Activated CD4-positive, alpha-beta T cell treated with anti-CD3 and anti-CD28 coated beads, Interleukin-2, amount 10 ng/mL, durations not matched to agents 24 days and 14 days (primary cell): ENCODE data around the gene FTCD. TPM values are rescaled to one million over a fixed set of nuclear protein-coding genes. Genes with fewer than 3 reads are reported as not detected.
"Not testable (repeated sequence)": the region's sequence is repeated elsewhere in the genome, so short reads cannot be mapped to it uniquely, and the experiment has no call there.

Experiments used
- DNase-seq: peaks from one replicate; pipeline ENCODE4 v3.0.0; 2022
- H3K27ac Mint-ChIP-seq: one replicate; pipeline ENCODE4 v1.8.0; 2022; ENCODE audit warnings: mild to moderate bottlenecking, mixed read lengths
- H3K27me3 Mint-ChIP-seq: one replicate; pipeline ENCODE4 v1.8.0; 2022; ENCODE audit warnings: mixed read lengths
- H3K36me3 Mint-ChIP-seq: one replicate; pipeline ENCODE4 v1.8.0; 2022; ENCODE audit warnings: low read depth, mild to moderate bottlenecking, mixed read lengths
- H3K4me1 Mint-ChIP-seq: one replicate; pipeline ENCODE4 v1.8.0; 2021; ENCODE audit warnings: mixed read lengths
- H3K4me3 Mint-ChIP-seq: one replicate; pipeline ENCODE4 v1.8.0; 2022; ENCODE audit warnings: mild to moderate bottlenecking, moderate library complexity, mixed read lengths
- H3K9me3 Mint-ChIP-seq: one replicate; pipeline ENCODE4 v1.8.0; 2021; ENCODE audit warnings: mixed read lengths
- intact Hi-C: fragments of 100-400 bp; cut with micrococcal nuclease; formaldehyde crosslinking; loops from one replicate; pipeline ENCODE4 v1.15.1; 2023
- total RNA-seq: library from RNA; stranded (reverse); gene quantifications from 2 replicates; pipeline ENCODE4 v1.2.3, GENCODE V29; 2022

FTCD gene, protein sequence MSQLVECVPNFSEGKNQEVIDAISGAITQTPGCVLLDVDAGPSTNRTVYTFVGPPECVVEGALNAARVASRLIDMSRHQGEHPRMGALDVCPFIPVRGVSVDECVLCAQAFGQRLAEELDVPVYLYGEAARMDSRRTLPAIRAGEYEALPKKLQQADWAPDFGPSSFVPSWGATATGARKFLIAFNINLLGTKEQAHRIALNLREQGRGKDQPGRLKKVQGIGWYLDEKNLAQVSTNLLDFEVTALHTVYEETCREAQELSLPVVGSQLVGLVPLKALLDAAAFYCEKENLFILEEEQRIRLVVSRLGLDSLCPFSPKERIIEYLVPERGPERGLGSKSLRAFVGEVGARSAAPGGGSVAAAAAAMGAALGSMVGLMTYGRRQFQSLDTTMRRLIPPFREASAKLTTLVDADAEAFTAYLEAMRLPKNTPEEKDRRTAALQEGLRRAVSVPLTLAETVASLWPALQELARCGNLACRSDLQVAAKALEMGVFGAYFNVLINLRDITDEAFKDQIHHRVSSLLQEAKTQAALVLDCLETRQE
- 0.30 and 0.43 TPM in 2 replicates for total RNA-seq

DNA sequence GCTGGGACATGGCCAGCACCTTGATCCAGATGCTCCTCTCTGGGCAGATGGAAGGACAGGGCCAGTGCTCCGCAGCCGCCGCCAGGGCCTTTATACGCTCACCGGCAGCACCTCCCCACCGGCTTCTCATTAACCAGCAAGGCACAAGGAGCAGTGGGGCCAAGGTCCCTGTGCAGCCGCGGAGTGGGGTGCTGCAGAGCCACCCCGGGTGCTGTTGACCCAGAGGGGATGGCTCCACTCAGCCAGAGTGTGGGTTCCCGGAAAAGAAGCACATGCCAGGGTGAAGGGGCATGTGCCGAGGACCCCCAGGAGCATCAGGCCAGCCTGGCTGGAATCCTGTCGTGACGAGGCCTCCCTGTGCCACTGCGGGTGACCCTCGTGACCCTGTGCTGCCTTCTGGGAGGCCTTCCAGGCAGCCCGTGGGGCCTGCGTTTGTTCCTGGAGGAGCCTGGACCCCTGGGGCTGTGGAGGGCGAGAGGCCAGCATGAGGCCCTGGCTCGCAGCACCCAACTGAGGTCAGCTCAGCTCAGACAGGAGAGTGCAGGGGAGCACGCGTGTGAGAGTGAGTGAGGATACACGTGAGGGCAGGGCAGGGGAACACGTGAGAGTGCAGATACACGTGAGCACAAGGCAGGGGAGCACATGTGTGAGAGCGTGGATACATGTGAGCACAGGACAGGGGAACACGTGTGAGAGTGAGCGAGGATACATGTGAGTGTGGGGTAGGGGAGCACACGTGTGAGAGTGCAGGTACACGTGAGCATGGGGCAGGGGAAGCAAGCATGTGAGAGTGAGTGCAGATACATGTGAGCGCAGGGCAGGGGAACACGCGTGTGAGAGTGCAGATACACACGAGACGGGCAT, at the start of gene FTCD:
FTCD (minus strand) TSS at position 66 of the 864 bp plus-strand sequence; CDS start at position 10, 56 bp downstream.
- intact Hi-C loops, result no loop called here
- H3K27me3 Mint-ChIP-seq, result no peaks in the 10 kb centered on the region
- H3K4me1 Mint-ChIP-seq, result no peaks in the 10 kb centered on the region
- no peaks in the 10 kb centered on the region for H3K9me3 Mint-ChIP-seq
- no peak within 1 kb of the TSS for H3K4me3 Mint-ChIP-seq
- H3K36me3 Mint-ChIP-seq, result no peaks in the 10 kb centered on the region
- DNase-seq, result no peak
- no peak within 1 kb of the TSS for H3K27ac Mint-ChIP-seq

DNA sequence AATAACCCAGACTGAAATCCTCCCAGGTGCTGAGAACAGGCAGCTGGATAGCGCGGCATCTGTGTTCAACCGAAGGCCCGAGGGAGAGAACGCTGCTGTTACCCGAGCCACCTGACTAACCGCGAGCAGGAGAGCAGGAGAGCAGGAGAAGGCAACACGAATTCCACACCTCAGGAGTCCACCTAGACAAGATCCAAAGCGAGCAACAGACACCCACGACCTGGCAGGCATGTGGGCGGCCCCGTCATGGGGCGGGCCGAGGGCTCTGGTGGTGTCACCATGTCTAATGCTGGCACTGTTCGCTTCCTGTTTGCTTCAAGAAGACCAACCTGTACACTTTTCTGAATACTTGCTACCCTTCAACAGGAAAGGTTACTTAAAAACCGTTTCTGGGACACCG, 49.8 kb upstream of the FTCD start:
- H3K27me3 Mint-ChIP-seq, result no peaks in the 10 kb centered on the region
- no peak overlapping the region for H3K4me3 Mint-ChIP-seq
- no peaks in the 10 kb centered on the region for H3K4me1 Mint-ChIP-seq
- no peak for DNase-seq
- no peaks in the 10 kb centered on the region for H3K9me3 Mint-ChIP-seq
- H3K27ac Mint-ChIP-seq, result no peak overlapping the region
- peaks cover 21% of the 10 kb centered on the region for H3K36me3 Mint-ChIP-seq
- intact Hi-C loops, result no loop called here

DNA sequence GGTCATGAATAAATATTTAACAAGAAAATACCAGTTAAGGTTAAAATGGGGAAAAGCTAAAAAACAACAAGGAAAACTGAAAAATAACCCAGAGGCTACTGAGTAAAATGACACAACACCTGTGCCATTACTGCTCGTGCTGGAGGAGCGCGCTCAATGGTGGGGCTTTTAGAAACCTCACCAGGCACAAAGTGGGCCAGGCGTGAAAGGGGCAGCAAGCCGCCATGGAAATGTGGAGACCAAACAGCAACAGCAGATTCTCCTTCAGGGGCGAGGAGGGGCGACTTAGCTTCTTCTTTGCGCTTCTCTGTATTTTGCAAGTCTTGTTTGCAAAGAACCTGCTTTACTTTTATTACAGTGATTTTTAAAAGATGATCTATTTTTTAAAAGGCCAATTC, 47.8 kb upstream of the FTCD start:
- Mint-ChIP-seq H3K27ac (peak overlapping the region; percentile 67), H3K9me3 (no peaks in the 10 kb centered on the region), H3K27me3 (no peaks in the 10 kb centered on the region), H3K36me3 (peaks cover 32% of the 10 kb centered on the region), H3K4me3 (no peak overlapping the region), H3K4me1 (no peaks in the 10 kb centered on the region)
- intact Hi-C loops, result no loop called here
- no peak for DNase-seq

DNA sequence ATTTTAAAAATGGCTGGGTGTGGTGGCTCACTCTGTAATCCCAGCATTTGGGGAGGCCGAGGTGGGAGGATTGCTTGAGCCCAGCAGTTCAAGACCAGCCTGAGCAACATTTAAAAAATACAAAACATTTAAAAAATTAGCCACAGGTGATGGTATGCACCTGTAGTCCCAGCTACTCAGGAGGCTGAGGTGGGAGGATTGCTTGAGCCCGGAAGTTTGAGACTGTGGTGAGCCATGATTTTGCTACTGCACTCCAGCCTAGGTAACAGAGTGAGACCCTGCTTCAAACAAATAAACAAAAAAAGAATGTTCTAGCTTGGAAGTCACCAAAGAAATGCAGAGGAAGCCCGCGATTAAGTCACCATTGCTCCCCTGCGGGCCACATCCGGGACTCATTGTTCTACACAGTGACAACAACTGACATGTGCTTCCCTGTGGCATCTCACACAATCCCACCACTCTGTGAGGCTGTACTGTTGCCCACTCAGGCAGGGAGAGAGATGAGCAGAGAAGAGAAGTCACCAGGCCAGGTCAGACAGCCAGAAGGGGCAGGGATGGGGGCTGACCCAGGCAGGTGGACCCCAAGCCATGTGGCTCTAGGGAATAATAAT, 47.3 kb upstream of the FTCD start:
- intact Hi-C loops, result no loop called here
- DNase-seq, result no peak
- H3K27me3 Mint-ChIP-seq, result no peaks in the 10 kb centered on the region
- H3K4me1 Mint-ChIP-seq, result no peaks in the 10 kb centered on the region
- H3K27ac Mint-ChIP-seq, result peak overlapping the region; percentile 67
- no peaks in the 10 kb centered on the region for H3K9me3 Mint-ChIP-seq
- peaks cover 34% of the 10 kb centered on the region for H3K36me3 Mint-ChIP-seq
- no peak overlapping the region for H3K4me3 Mint-ChIP-seq

DNA sequence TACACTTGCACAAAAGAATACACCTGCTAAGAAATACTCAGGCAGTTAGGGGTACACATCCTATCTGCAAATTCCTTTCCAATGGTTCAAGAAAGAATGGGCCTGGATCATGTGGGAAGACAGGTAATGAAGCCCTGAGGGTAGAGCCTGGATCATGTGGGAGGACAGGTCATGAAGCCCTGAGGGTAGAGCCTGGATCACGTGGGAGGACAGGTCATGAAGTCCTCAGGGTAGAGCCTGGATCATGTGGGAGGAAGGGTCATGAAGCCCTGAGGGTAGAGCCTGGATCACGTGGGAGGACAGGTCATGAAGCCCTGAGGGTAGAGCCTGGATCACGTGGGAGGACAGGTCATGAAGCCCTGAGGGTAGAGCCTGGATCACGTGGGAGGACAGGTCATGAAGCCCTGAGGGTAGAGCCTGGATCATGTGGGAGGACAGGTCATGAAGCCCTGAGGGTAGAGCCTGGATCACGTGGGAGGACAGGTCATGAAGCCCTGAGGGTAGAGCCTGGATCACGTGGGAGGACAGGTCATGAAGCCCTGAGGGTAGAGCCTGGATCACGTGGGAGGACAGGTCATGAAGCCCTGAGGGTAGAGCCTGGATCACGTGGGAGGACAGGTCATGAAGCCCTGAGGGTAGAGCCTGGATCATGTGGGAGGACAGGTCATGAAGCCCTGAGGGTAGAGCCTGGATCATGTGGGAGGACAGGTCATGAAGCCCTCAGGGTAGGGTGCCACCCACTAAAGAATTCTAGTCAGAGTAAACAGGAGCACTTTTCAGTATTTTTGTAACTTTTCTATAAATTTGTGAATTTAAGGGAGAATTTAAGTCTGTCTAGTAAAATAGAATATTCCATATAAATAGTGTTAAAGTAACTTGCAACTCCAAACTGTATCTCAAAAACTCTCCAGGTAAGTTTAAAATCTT, 45.8 kb upstream of the FTCD start:
- H3K27me3 Mint-ChIP-seq, DNase-seq, H3K4me1 Mint-ChIP-seq, H3K4me3 Mint-ChIP-seq, H3K9me3 Mint-ChIP-seq, intact Hi-C loops: not testable (repeated sequence)
- peaks cover 41% of the 10 kb centered on the region for H3K36me3 Mint-ChIP-seq
- H3K27ac Mint-ChIP-seq, result peak overlapping the region; percentile 4

DNA sequence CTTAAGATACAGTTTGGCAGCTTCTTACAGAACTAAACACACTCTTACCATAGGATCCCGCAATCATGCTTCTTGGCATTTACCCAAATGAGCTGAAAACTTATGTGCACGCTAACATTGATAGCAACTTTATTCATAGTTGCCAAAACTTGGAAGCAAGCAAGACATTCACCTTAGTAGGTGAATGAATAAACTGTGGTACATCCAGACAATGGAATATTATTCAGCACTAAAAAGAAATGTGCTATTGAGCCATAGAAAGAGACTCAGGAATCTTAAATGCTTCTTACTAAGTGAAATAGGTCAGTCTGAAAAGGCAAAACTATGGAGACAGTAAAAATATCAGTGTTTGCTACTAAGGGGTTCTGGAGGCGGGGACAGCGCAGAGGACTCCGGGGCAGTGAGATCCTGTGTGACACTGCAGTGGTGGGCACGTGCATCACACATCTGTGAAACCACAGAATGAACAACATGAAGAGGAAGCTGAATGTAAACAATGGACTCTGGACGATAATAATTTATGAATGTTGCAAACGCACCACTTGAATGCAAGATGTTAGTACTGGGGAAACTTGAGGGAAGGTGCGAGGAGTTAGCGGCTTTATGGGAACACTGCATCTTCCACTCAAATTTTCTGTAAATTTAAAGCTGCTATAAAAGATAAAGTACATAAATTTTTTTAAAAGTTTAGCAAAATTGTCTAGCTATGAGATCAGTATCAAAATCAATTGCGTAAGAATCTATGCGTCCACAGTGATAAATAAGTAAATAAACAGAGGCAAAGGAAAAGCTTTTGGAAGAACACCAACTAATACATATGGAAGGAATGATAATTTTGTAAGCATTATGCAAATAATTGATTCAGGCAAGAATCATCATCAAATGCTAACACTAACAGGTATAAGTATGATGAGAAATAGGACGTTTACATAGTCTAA, 44.3 kb upstream of the FTCD start:
- Mint-ChIP-seq H3K9me3 (no peaks in the 10 kb centered on the region), H3K4me3 (no peak overlapping the region), H3K27ac (no peak overlapping the region), H3K27me3 (no peaks in the 10 kb centered on the region), H3K4me1 (no peaks in the 10 kb centered on the region), H3K36me3 (peaks cover 40% of the 10 kb centered on the region)
- no peak for DNase-seq
- intact Hi-C loops, result no loop called here

DNA sequence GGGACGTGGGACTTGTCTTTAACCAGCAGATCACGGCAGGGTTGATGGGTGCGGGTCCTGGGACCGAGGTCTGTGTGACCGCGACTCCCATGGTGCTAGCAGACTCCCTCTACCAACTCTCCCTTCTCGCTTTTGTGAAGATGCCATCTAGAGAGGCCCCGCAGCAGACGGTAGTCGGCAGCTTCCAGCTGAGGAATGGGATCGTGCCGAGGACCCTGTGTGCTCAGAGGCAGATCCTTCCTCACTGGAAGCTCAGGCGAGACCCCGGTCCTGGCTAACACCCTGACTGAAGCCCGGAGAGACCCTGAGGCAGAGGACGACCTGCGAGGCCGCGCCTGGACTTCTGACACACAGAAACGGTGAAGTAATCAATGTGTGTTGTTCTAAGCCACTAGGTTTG, 41.4 kb upstream of the FTCD start:
- no peak for DNase-seq
- intact Hi-C loops, result no loop called here
- no peaks in the 10 kb centered on the region for H3K9me3 Mint-ChIP-seq
- H3K27me3 Mint-ChIP-seq, result no peaks in the 10 kb centered on the region
- H3K27ac Mint-ChIP-seq, result no peak overlapping the region
- no peaks in the 10 kb centered on the region for H3K4me1 Mint-ChIP-seq
- peaks cover 42% of the 10 kb centered on the region for H3K36me3 Mint-ChIP-seq
- no peak overlapping the region for H3K4me3 Mint-ChIP-seq

DNA sequence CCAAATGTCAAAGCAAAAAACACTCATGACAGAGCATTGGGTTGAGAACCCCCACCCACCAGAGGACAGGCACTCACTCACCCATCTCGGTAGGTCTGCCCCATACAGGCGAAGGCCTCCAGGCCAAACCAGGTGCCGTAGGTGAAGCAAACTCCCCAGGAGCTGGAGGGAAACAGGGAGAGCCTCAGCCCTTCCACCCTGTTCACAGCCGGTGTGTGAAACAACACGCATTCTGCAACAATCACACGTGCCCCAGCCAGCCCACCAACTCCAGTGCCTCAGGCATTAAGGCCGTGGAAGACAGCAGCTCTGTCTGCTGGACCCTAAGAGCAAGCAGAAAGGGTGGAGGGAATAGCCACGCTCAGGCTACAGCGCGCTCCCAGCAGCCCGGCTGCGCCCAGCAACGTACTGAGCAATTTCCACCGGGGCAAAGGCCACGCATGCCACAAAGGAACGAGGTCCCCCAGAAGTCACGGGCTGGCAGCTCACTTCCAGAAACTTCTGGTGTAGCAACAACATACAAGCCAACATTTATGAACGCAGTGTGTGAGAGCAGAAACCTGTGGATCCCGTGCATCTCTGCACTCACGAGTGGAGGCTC, 40.3 kb upstream of the FTCD start:
- Mint-ChIP-seq H3K27me3 (no peaks in the 10 kb centered on the region), H3K27ac (no peak overlapping the region), H3K4me3 (no peak overlapping the region), H3K36me3 (peaks cover 42% of the 10 kb centered on the region), H3K4me1 (no peaks in the 10 kb centered on the region), H3K9me3 (no peaks in the 10 kb centered on the region)
- no peak for DNase-seq
- intact Hi-C loops, result no loop called here

DNA sequence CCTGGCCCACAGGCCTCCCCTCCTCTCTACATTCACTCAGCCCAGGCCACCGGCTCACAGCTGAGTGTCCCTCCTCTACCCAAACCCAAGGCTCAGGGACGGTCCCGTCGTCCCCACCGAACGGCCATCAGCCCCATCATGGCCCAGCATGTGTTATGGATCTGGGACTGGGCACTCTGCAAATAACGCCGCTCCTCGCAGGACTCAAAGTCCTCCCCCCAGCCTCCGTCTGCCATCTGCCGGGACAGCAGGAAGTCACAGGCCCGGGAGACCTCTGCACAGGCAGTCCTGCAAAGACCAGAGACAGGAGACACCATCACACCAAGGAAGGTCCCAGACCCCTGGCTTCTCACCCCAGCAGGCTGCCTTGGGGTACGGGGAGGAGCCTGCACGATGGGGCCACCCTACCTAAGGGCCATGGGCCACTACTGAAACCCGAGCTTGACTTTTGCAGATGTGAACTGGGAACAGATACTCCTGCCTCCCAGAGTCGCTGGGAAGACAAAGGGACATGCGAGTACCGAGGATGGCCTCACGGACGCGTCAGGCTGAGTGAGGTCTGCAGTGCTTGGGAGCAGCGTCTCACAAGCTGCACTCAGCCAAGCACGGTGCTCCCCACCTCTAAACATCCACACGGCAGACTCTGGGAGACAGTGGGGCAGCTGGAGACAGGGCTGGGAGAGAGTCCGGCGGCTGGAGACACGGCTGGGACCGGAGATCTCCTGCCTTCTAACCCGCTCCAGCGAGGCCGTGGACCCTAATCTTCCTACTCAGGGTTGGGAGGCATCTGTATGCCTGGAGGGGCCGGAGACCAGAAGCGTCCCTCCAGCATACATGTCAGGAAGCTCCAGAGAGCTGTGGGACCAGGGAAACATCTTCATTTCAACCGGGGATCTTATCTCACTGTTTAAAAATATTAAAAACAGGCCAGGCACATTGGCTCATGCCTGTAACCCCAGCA, 39.3 kb upstream of the FTCD start:
- Mint-ChIP-seq H3K4me1 (no peaks in the 10 kb centered on the region), H3K9me3 (no peaks in the 10 kb centered on the region), H3K27me3 (no peaks in the 10 kb centered on the region), H3K27ac (no peak overlapping the region), H3K36me3 (peaks cover 36% of the 10 kb centered on the region), H3K4me3 (no peak overlapping the region)
- no peak for DNase-seq
- intact Hi-C loops, result no loop called here

DNA sequence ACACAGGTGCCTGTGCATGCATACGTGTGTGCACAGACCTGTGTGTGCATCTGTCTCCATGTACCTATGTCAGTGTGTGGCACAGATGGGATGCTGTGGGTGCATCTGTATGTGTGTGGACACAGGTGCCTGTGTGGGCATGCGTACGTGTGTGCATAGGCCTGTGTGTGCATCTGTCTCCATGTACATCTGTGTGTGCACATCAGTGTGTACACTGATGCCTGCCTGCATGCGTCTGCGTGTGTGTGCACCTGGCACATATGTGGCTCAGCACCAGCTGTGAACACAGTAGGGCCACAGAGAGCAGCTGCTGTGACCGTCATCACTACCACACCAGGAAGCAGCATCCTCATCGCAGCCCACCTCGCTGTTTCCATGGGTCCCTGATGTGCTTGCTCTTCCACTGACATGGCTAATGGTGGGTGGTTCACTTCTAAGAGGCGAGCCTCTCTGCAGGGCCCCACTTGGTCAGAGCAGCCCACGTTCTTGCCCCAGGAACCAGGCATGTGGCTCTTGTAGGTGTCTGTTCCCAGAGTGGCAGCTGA, 38.5 kb upstream of the FTCD start:
- intact Hi-C loops, result no loop called here
- peaks cover 31% of the 10 kb centered on the region for H3K36me3 Mint-ChIP-seq
- DNase-seq, result no peak
- H3K4me3 Mint-ChIP-seq, result no peak overlapping the region
- H3K27me3 Mint-ChIP-seq, result no peaks in the 10 kb centered on the region
- H3K4me1 Mint-ChIP-seq, result no peaks in the 10 kb centered on the region
- no peak overlapping the region for H3K27ac Mint-ChIP-seq
- H3K9me3 Mint-ChIP-seq, result no peaks in the 10 kb centered on the region
